Loucy (cell line): ENCODE data around the gene ARID1B.

ENCODE experiments used
- H2AFZ ChIP-seq: fragments of 200-600 bp; sonication (generic); 2 replicates; pipeline ENCODE4 v1.6.0; 2016; ENCODE audit warnings: antibody characterized with exemption, mild to moderate bottlenecking, low read length, moderate library complexity
- H3F3A ChIP-seq: fragments of 200-600 bp; 2 replicates; pipeline ENCODE4 v1.6.0; 2016; ENCODE audit warnings: antibody characterized with exemption, low read depth, mild to moderate bottlenecking
- H3K27me3 ChIP-seq: fragments of 200-600 bp; sonication (generic); 2 replicates; pipeline ENCODE4 v1.6.1; 2014; ENCODE audit warnings: low read length, mild to moderate bottlenecking; ENCODE audit not compliant: insufficient read depth, poor library complexity, severe bottlenecking
- H3K36me3 ChIP-seq: fragments of 200-600 bp; sonication (generic); 2 replicates; pipeline ENCODE4 v1.6.1; 2016; ENCODE audit warnings: low read length; ENCODE audit not compliant: insufficient read depth
- H3K4me1 ChIP-seq: fragments of 200-600 bp; sonication (generic); 2 replicates; pipeline ENCODE4 v1.5.1; 2014; ENCODE audit warnings: low read length, mild to moderate bottlenecking; ENCODE audit not compliant: insufficient read depth, poor library complexity, severe bottlenecking
- H3K4me2 ChIP-seq: fragments of 200-600 bp; sonication (generic); 2 replicates; pipeline ENCODE4 v1.6.0; 2014; ENCODE audit warnings: antibody characterized with exemption, low read length, low read depth, mild to moderate bottlenecking; ENCODE audit not compliant: poor library complexity, severe bottlenecking
- H3K4me3 ChIP-seq: fragments of 200-600 bp; sonication (generic); 2 replicates; pipeline ENCODE4 v1.5.1; 2014; ENCODE audit warnings: low read length, mild to moderate bottlenecking, mixed read lengths; ENCODE audit not compliant: poor library complexity, severe bottlenecking
- H3K79me2 ChIP-seq: fragments of 200-600 bp; sonication (generic); 2 replicates; pipeline ENCODE4 v1.6.1; 2014; ENCODE audit warnings: low read length; ENCODE audit not compliant: insufficient read depth
- H3K9ac ChIP-seq: fragments of 200-600 bp; sonication (generic); 2 replicates; pipeline ENCODE4 v1.6.0; 2014; ENCODE audit warnings: mild to moderate bottlenecking, low read depth, low read length, moderate library complexity; ENCODE audit not compliant: poor library complexity, severe bottlenecking
- H3K9me2 ChIP-seq: fragments of 200-600 bp; sonication (generic); replicated peaks from 2 replicates; pipeline ENCODE4 v1.6.1; 2016; ENCODE audit warnings: low read depth, low read length, mixed read lengths
- H3K9me3 ChIP-seq: fragments of 200-600 bp; sonication (generic); 2 replicates; pipeline ENCODE4 v1.6.1; 2014; ENCODE audit warnings: mild to moderate bottlenecking, antibody characterized with exemption, low read length, low read depth; ENCODE audit not compliant: insufficient read depth
- H4K20me1 ChIP-seq: fragments of 200-600 bp; sonication (generic); 2 replicates; pipeline ENCODE4 v1.6.0; 2014; ENCODE audit warnings: antibody characterized with exemption, low read length, mild to moderate bottlenecking; ENCODE audit not compliant: insufficient read depth, poor library complexity, severe bottlenecking
- CTCF ChIP-seq: fragments of 200-600 bp; sonication (generic); conservative IDR thresholded peaks from 2 replicates; pipeline ENCODE4 v1.5.1; 2014; ENCODE audit warnings: mild to moderate bottlenecking, antibody characterized with exemption, low read length
- EZH2phosphoT487 ChIP-seq: fragments of 200-600 bp; IDR thresholded peaks from 2 replicates; pipeline ENCODE4 v1.6.1; 2018; ENCODE audit warnings: antibody characterized with exemption, mild to moderate bottlenecking, moderate library complexity, borderline replicate concordance

Gene ARID1B

GRCh38 chr6:157034436-157035230, 257.5 kb downstream of the ARID1B start:
- Histone ChIP-seq H3K4me2 (peak overlapping the region; percentile 11), H3K4me3 (no peak overlapping the region), H3K27me3 (no peaks in the 10 kb centered on the region), H3K9ac (no peak overlapping the region), H3K9me2 (no peaks in the 10 kb centered on the region), H3F3A (no peaks in the 10 kb centered on the region), H3K9me3 (no peaks in the 10 kb centered on the region), H4K20me1 (peaks cover 32% of the 10 kb centered on the region), H3K4me1 (peaks cover 21% of the 10 kb centered on the region), H3K36me3 (peaks cover 6% of the 10 kb centered on the region; the same call in 1 of the 2 replicates), H2AFZ (no peak overlapping the region), H3K79me2 (peaks cover 72% of the 10 kb centered on the region)
- TF ChIP-seq EZH2phosphoT487, result no peak
- TF ChIP-seq CTCF, result peak; percentile 83

GRCh38 chr6:157035546-157035945, 258.4 kb downstream of the ARID1B start:
- H3K4me1 ChIP-seq, result peaks cover 21% of the 10 kb centered on the region

GRCh38 chr6:157036245-157036711, 259.1 kb downstream of the ARID1B start:
- TF ChIP-seq EZH2phosphoT487 (no peak), CTCF (no peak)
- H3K9ac ChIP-seq, result no peak overlapping the region
- no peak overlapping the region for H3K4me3 ChIP-seq
- H3K4me2 ChIP-seq, result no peak overlapping the region
- no peaks in the 10 kb centered on the region for H3K9me3 ChIP-seq
- H4K20me1 ChIP-seq, result peaks cover 32% of the 10 kb centered on the region
- H3K79me2 ChIP-seq, result peaks cover 56% of the 10 kb centered on the region
- no peaks in the 10 kb centered on the region for H3K9me2 ChIP-seq
- H3K36me3 ChIP-seq, result peaks cover 11% of the 10 kb centered on the region; the same call in 1 of the 2 replicates
- H3F3A ChIP-seq, result no peaks in the 10 kb centered on the region
- no peak overlapping the region for H2AFZ ChIP-seq
- peaks cover 21% of the 10 kb centered on the region for H3K4me1 ChIP-seq
- no peaks in the 10 kb centered on the region for H3K27me3 ChIP-seq

More at GRCh38 chr6:157035546-157035945, 258.4 kb downstream of the ARID1B start:
- Histone ChIP-seq H3K9me3 (no peaks in the 10 kb centered on the region), H3K79me2 (peaks cover 63% of the 10 kb centered on the region), H3K27me3 (no peaks in the 10 kb centered on the region), H3K4me3 (no peak overlapping the region), H3K9me2 (no peaks in the 10 kb centered on the region), H3K9ac (no peak overlapping the region), H4K20me1 (peaks cover 32% of the 10 kb centered on the region), H2AFZ (no peak overlapping the region), H3K36me3 (peaks cover 11% of the 10 kb centered on the region; the same call in 1 of the 2 replicates), H3K4me2 (no peak overlapping the region), H3F3A (no peaks in the 10 kb centered on the region)
- TF ChIP-seq EZH2phosphoT487 (no peak), CTCF (no peak)
